IMR-90 (cell line): ENCODE results near the gene SH3RF1. TPM values are rescaled to one million over a fixed set of nuclear protein-coding genes. Genes with fewer than 3 reads are reported as not detected.

Experiments used
- ATAC-seq: fragments of 200-7000 bp; cut with Tn5 transposase; 2 replicates; pipeline ENCODE4 v1.9.1; 2020; ENCODE audit warnings: low read depth, mild to moderate bottlenecking, moderate library complexity
- BruUV-seq: library from RNA; stranded (reverse); fragments of 400-500 nt; replicated peaks from 2 replicates; lab custom pipeline; 2021; lab: Mats Ljungman, UMichigan
- CTCF ChIA-PET: fragments of 300-600 bp; formaldehyde crosslinking; extraction: SDS; loops from one replicate; lab custom pipeline; 2021; ENCODE audit warnings: antibody characterized with exemption; lab: Yijun Ruan, JAX
- POLR2A ChIA-PET: fragments of 300-600 bp; sonication (Branson Sonifier 250); formaldehyde crosslinking; loops from one replicate; lab custom pipeline; 2022; ENCODE audit warnings: antibody characterized with exemption; ENCODE audit not compliant: unreplicated experiment; lab: Charles Lee
- DNase-seq: peaks from one replicate; pipeline ENCODE4 v3.0.0; 2013
- H2AFZ ChIP-seq: replicated peaks from 2 replicates; pipeline ENCODE3; 2013; ENCODE audit warnings: low read length, mild to moderate bottlenecking; ENCODE audit not compliant: poor library complexity
- H2AK5ac ChIP-seq: 2 replicates; pipeline ENCODE4 v1.6.1; 2013; ENCODE audit warnings: low read depth, low read length, inconsistent platforms
- H2AK9ac ChIP-seq: replicated peaks from 2 replicates; pipeline ENCODE3; 2013; ENCODE audit warnings: mild to moderate bottlenecking, low read depth, low read length, moderate library complexity; ENCODE audit not compliant: poor library complexity
- H2BK120ac ChIP-seq: 2 replicates; pipeline ENCODE4 v1.6.1; 2013; ENCODE audit warnings: low read depth, low read length, inconsistent platforms
- H2BK15ac ChIP-seq: 3 replicates; pipeline ENCODE4 v1.6.1; 2013; ENCODE audit warnings: low read depth, low read length, inconsistent platforms
- H2BK20ac ChIP-seq: 2 replicates; pipeline ENCODE4 v1.6.1; 2013; ENCODE audit warnings: low read depth, mild to moderate bottlenecking, inconsistent platforms, low read length, moderate library complexity
- H2BK5ac ChIP-seq: 2 replicates; pipeline ENCODE4 v1.6.1; 2013; ENCODE audit warnings: mild to moderate bottlenecking, low read depth, low read length, inconsistent platforms; ENCODE audit not compliant: poor library complexity, severe bottlenecking
- H3K14ac ChIP-seq: replicated peaks from 2 replicates; pipeline ENCODE4 v1.6.1; 2013; ENCODE audit warnings: low read depth, low read length, inconsistent platforms
- H3K18ac ChIP-seq: 2 replicates; pipeline ENCODE4 v1.6.1; 2013; ENCODE audit warnings: low read depth, low read length, control low read depth
- H3K23ac ChIP-seq: 2 replicates; pipeline ENCODE4 v1.6.1; 2013; ENCODE audit warnings: low read depth, low read length, inconsistent platforms
- H3K27ac ChIP-seq: 2 replicates; pipeline ENCODE4 v1.5.1; 2013; ENCODE audit warnings: mild to moderate bottlenecking, control low read depth, low read length; ENCODE audit not compliant: insufficient read depth
- H3K27me3 ChIP-seq: 2 replicates; pipeline ENCODE4 v1.6.1; 2013; ENCODE audit warnings: low read length; ENCODE audit not compliant: control insufficient read depth, insufficient read depth
- H3K36me3 ChIP-seq: 2 replicates; pipeline ENCODE4 v1.6.1; 2013; ENCODE audit warnings: low read length, mixed read lengths; ENCODE audit not compliant: control insufficient read depth, insufficient read depth
- H3K4ac ChIP-seq: 2 replicates; pipeline ENCODE4 v1.6.1; 2013; ENCODE audit warnings: low read depth, low read length, inconsistent platforms
- H3K4me1 ChIP-seq: 2 replicates; pipeline ENCODE4 v1.6.1; 2013; ENCODE audit warnings: low read length, mixed read lengths; ENCODE audit not compliant: control insufficient read depth, insufficient read depth
- H3K4me2 ChIP-seq: 2 replicates; pipeline ENCODE4 v1.6.1; 2013; ENCODE audit warnings: low read depth, mild to moderate bottlenecking, control low read depth, low read length, moderate library complexity
- H3K4me3 ChIP-seq: 2 replicates; pipeline ENCODE4 v1.5.1; 2013; ENCODE audit warnings: low read depth, mild to moderate bottlenecking, control low read depth, low read length, moderate library complexity; ENCODE audit not compliant: insufficient read depth
- H3K56ac ChIP-seq: 2 replicates; pipeline ENCODE4 v1.6.1; 2013; ENCODE audit warnings: low read length, inconsistent platforms; ENCODE audit not compliant: insufficient read depth; ENCODE audit errors: extremely low read depth
- H3K79me1 ChIP-seq, 2 experiments: 2 replicates each; pipeline ENCODE4 v1.6.1; 2013; ENCODE audit warnings: low read length in 2 of 2, inconsistent platforms in 1 of 2, low read depth in 1 of 2
- H3K9ac ChIP-seq: 2 replicates; pipeline ENCODE4 v1.6.1; 2013; ENCODE audit warnings: low read depth, low read length, control low read depth
- H3K9me1 ChIP-seq: 2 replicates; pipeline ENCODE4 v1.6.1; 2013; ENCODE audit warnings: low read length, inconsistent platforms; ENCODE audit not compliant: insufficient read depth
- H3K9me3 ChIP-seq: 2 replicates; pipeline ENCODE4 v1.6.1; 2013; ENCODE audit warnings: low read length; ENCODE audit not compliant: control insufficient read depth, insufficient read depth
- H4K20me1 ChIP-seq: 2 replicates; pipeline ENCODE4 v1.6.1; 2013; ENCODE audit warnings: low read length, inconsistent platforms; ENCODE audit not compliant: insufficient read depth
- H4K5ac ChIP-seq: 2 replicates; pipeline ENCODE4 v1.6.1; 2013; ENCODE audit warnings: mild to moderate bottlenecking, low read depth, low read length, control low read depth
- H4K8ac ChIP-seq, 2 experiments: 2 replicates each; pipeline ENCODE4 v1.6.1; 2013; ENCODE audit warnings: low read depth in 2 of 2, low read length in 2 of 2, control low read depth in 1 of 2, inconsistent platforms in 1 of 2
- H4K91ac ChIP-seq: 2 replicates; pipeline ENCODE4 v1.6.1; 2013; ENCODE audit warnings: low read depth, low read length, inconsistent platforms; ENCODE audit not compliant: insufficient read depth
- MXI1 ChIP-seq: IDR thresholded peaks from 2 replicates; pipeline ENCODE4 v1.6.1; 2012; ENCODE audit warnings: low read depth, mild to moderate bottlenecking, low read length, moderate library complexity, borderline replicate concordance
- POLR2A ChIP-seq: IDR thresholded peaks from 2 replicates; pipeline ENCODE4 v1.6.1; 2012; ENCODE audit warnings: mild to moderate bottlenecking, low read depth, low read length
- WGBS, 2 experiments: methylation state at CpG; one replicate each; pipeline versions ENCODE4 v1.1.5 to v1.1.7; 2013; ENCODE audit warnings: missing lambda C conversion rate in 2 of 2; ENCODE audit not compliant: insufficient read length in 1 of 2; ENCODE audit errors: extremely low coverage in 2 of 2; 5-methylcytosine and 5-hydroxymethylcytosine counted together
- dilution Hi-C: fragments of 300-500 bp; cut with HindIII; formaldehyde crosslinking; loops from one replicate; pipeline ENCODE4 v1.14.3; 2018; ENCODE audit warnings: low sequenced_read_pairs; ENCODE audit not compliant: unreplicated experiment
- in situ Hi-C: fragments of 300-500 bp; cut with MboI; formaldehyde crosslinking; loops from 3 replicates; pipeline ENCODE4 v1.14.3; 2019; ENCODE audit warnings: low sequenced_read_pairs, inconsistent platforms, mixed read lengths
- intact Hi-C: fragments of 100-400 bp; cut with micrococcal nuclease; formaldehyde crosslinking; loops from 2 replicates; pipeline ENCODE4 v1.10.0; 2022
- polyA plus RNA-seq, 3 experiments: library from polyadenylated mRNA; depleted of rRNA; stranded (reverse); fragments of >200 nt; gene quantifications; 2 replicates each; pipeline ENCODE4 v1.2.3, GENCODE V29; 2012; ENCODE audit warnings: low replicate concordance in 1 of 3
- total RNA-seq: library from RNA; depleted of rRNA; stranded (reverse); fragments of >200 nt; gene quantifications from 2 replicates; pipeline ENCODE4 v1.2.3, GENCODE V29; 2012

SH3RF1 gene
- total and polyA plus RNA-seq, 2 of the 4 experiments (the other 2 are of a cell fraction) = 22.0 to 29.8 TPM

GRCh38 chr4:169238445-169238844 is 32.3 kb downstream of the SH3RF1 start:
- H3K56ac ChIP-seq = no peak overlapping the region
- H3K27me3 ChIP-seq = no peaks in the 10 kb centered on the region
- peaks cover 17% of the 10 kb centered on the region for H3K4me1 ChIP-seq
- 0 out of 2 replicates have a peak overlapping the region, but pooled peaks have one; percentile 0 for H3K23ac ChIP-seq
- no peak overlapping the region for H4K5ac ChIP-seq
- no peak overlapping the region for H3K4ac ChIP-seq
- no peak overlapping the region for H2AFZ ChIP-seq
- no peak overlapping the region for H3K9ac ChIP-seq
- H4K20me1 ChIP-seq = peaks cover 75% of the 10 kb centered on the region
- no CpG with 5 or more reads among the region's 1 CpG for WGBS, 2 experiments
- peak; percentile 27; the same call in 1 of the 2 replicates for ATAC-seq
- no peak overlapping the region for H2AK9ac ChIP-seq
- H3K4me2 ChIP-seq = no peak overlapping the region
- H3K9me3 ChIP-seq = no peaks in the 10 kb centered on the region
- H2BK120ac ChIP-seq = no peak overlapping the region
- ChIA-PET POLR2A (no interaction called here), CTCF (interaction anchor here (0.6 kb wide), 2 partner anchors 35 to 40 kb away, joined by 3 read pairs; no protein-coding TSS in a partner anchor)
- DNase-seq = peak; percentile 47
- in situ Hi-C loops = no loop called here
- no peak overlapping the region for H4K8ac ChIP-seq
- H3K79me1 ChIP-seq = peaks cover 22 to 73% of the 10 kb centered on the region in 2 experiments
- peak; percentile 92 for TF ChIP-seq MXI1
- TF ChIP-seq POLR2A = no peak
- H3K14ac ChIP-seq = no peak overlapping the region
- BruUV-seq = no TSS peak
- H2AK5ac ChIP-seq = no peak overlapping the region
- no peak overlapping the region for H2BK5ac ChIP-seq
- H3K27ac ChIP-seq = no peak overlapping the region
- no peak overlapping the region for H2BK20ac ChIP-seq
- H4K91ac ChIP-seq = no peak overlapping the region
- H3K18ac ChIP-seq = no peak overlapping the region
- H3K4me3 ChIP-seq = no peak overlapping the region
- intact Hi-C loops = no loop called here
- no peak overlapping the region for H2BK15ac ChIP-seq
- dilution Hi-C loops = no loop called here
- peaks cover 18% of the 10 kb centered on the region for H3K9me1 ChIP-seq
- no peaks in the 10 kb centered on the region; the same call in 1 of the 2 replicates for H3K36me3 ChIP-seq
